DOHH2 (cell line): ENCODE data around the gene SIVA1.

Experiments
- EZH2phosphoT487 ChIP-seq: fragments of 200-600 bp; sonication (generic); IDR thresholded peaks from 2 replicates; pipeline ENCODE4 v1.6.1; 2017; ENCODE audit warnings: borderline replicate concordance, mild to moderate bottlenecking, antibody characterized with exemption, low read length, moderate library complexity, mixed read lengths
- TF ChIP-seq, protein P1 (sequence below): fragments of 200-600 bp; sonication (generic); IDR thresholded peaks from one replicate; pipeline ENCODE4 v1.5.1; 2014; ENCODE audit warnings: antibody characterized with exemption, mild to moderate bottlenecking, low read depth, low read length; ENCODE audit not compliant: poor library complexity, severe bottlenecking

DNA sequence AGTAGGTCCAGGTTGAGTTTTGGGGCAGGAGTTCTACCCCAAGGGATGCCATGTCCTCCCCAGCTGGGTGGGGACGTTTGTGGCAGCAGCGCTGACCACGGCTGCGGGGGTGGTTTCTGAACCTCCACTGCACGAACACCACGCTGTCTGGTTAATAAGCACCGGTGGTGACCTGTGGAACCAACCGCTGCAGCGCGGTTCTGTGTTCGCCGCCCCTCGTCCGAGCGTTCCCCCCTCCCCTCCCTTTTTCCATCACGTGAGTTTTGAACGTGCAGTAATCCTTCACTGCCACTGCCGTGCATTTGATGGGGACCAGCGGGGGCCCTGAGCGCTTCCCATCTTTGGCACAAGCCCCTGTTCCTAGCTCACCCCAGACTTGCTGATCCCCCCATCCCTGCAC, 35.3 kb upstream of the SIVA1 start:
- TF ChIP-seq, protein P1, sequence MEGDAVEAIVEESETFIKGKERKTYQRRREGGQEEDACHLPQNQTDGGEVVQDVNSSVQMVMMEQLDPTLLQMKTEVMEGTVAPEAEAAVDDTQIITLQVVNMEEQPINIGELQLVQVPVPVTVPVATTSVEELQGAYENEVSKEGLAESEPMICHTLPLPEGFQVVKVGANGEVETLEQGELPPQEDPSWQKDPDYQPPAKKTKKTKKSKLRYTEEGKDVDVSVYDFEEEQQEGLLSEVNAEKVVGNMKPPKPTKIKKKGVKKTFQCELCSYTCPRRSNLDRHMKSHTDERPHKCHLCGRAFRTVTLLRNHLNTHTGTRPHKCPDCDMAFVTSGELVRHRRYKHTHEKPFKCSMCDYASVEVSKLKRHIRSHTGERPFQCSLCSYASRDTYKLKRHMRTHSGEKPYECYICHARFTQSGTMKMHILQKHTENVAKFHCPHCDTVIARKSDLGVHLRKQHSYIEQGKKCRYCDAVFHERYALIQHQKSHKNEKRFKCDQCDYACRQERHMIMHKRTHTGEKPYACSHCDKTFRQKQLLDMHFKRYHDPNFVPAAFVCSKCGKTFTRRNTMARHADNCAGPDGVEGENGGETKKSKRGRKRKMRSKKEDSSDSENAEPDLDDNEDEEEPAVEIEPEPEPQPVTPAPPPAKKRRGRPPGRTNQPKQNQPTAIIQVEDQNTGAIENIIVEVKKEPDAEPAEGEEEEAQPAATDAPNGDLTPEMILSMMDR: no peak
- TF ChIP-seq EZH2phosphoT487: no peak
